ENCODE data around the gene CCDC120. TPM values are rescaled to one million over a fixed set of nuclear protein-coding genes. Genes with fewer than 3 reads are reported as not detected.

The CCDC120 gene
- 1 to 10 TPM; 1.2 to 5.1 (median 2.9) TPM for total RNA-seq

- intact Hi-C loops (cut with DNase I), result no loop called here
- H3K27me3 ChIP-seq, result no peaks in the 10 kb centered on the region
- peak within 1 kb of the TSS in 1 of 4 donors; percentile 30 for H3K4me3 ChIP-seq
- H3K36me3 ChIP-seq, result peaks cover 0 to 16% (median 4%) of the 10 kb centered on the region in 4 donors
- DNase-seq (ENCODE audit: extremely low spot score), result no peak
- peaks cover 0 to 8% (median 7%) of the 10 kb centered on the region in 4 donors for H3K4me1 ChIP-seq
- H3K27ac ChIP-seq (replicated peaks in 1 of 4), result peak within 1 kb of the TSS; percentile 23 to 46 (median 32)
- no peak for TF ChIP-seq EP300 (IDR thresholded peaks at IDR 0.05)
- WGBS, result 70% methylated on average over 5 of the region's 5 CpGs
- peaks cover 0 to 9% (median 0%) of the 10 kb centered on the region in 4 donors for H3K9me3 ChIP-seq
Measured at GRCh38 chrX:49058794-49059193, at the start of gene CCDC120. Gene CCDC120, plus strand, starts transcription at chrX:49058999. Its CDS starts 3,043 bp downstream, at chrX:49062042.

DNA sequence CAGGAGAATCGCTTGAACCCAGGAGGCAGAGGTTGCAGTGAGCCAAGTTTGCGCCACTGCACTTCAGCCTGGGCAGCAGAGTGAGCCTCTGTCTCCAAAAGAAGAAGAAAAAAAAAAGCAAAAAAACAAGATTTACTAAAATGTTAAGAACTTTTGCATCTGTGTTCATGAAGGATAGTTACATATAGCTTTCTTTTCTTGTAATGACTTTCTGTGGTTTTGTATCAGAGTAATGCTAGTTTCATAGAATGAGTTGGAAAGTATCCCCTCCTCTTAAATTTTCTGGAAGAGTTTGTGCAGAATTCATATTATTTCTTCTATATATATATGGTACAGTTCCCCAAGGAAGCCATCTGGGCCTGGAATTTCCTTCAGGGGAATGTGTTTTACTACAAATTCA is 39.7 kb upstream of the CCDC120 start:
- no peak for DNase-seq (ENCODE audit: extremely low spot score)
- no peaks in the 10 kb centered on the region for H3K36me3 ChIP-seq
- H3K27me3 ChIP-seq, result no peaks in the 10 kb centered on the region
- H3K27ac ChIP-seq (replicated peaks in 1 of 4), result no peak overlapping the region
- H3K4me1 ChIP-seq, result no peaks in the 10 kb centered on the region
- no peaks in the 10 kb centered on the region for H3K9me3 ChIP-seq
- TF ChIP-seq POLR2AphosphoS5 (IDR thresholded peaks at IDR 0.05), result no peak
- no peak for TF ChIP-seq CTCF (IDR thresholded peaks at IDR 0.05)
- no peak for TF ChIP-seq EP300 (IDR thresholded peaks at IDR 0.05)
- no peak for TF ChIP-seq POLR2A (IDR thresholded peaks at IDR 0.05; ENCODE audit: low read depth)
- intact Hi-C loops (cut with DNase I), result no loop called here
- no peak overlapping the region for H3K4me3 ChIP-seq
- 82% methylated on average over 2 of the region's 2 CpGs for WGBS

GRCh38 chrX:49019599-49020249 is 39.1 kb upstream of the CCDC120 start:
- intact Hi-C loops (cut with DNase I), result no loop called here
- TF ChIP-seq CTCF (IDR thresholded peaks at IDR 0.05) (no peak), EP300 (IDR thresholded peaks at IDR 0.05) (no peak), POLR2A (IDR thresholded peaks at IDR 0.05; ENCODE audit: low read depth) (no peak), POLR2AphosphoS5 (IDR thresholded peaks at IDR 0.05) (no peak)
- Histone ChIP-seq H3K36me3 (peaks cover 0 to 5% (median 0%) of the 10 kb centered on the region in 4 donors), H3K4me3 (no peak overlapping the region), H3K9me3 (no peaks in the 10 kb centered on the region), H3K4me1 (no peaks in the 10 kb centered on the region), H3K27ac (replicated peaks in 1 of 4) (no peak overlapping the region), H3K27me3 (no peaks in the 10 kb centered on the region)
- DNase-seq (ENCODE audit: extremely low spot score), result no peak
- 83% methylated on average over 7 of the region's 7 CpGs for WGBS

- 100% methylated on average over 3 of the region's 6 CpGs for WGBS
- Histone ChIP-seq H3K4me3 (no peak overlapping the region), H3K4me1 (peaks cover 0 to 20% (median 16%) of the 10 kb centered on the region in 4 donors), H3K9me3 (no peaks in the 10 kb centered on the region), H3K36me3 (peaks cover 6 to 64% (median 47%) of the 10 kb centered on the region in 4 donors), H3K27me3 (no peaks in the 10 kb centered on the region), H3K27ac (replicated peaks in 1 of 4) (no peak overlapping the region)
- intact Hi-C loops (cut with DNase I), result no loop called here
- TF ChIP-seq POLR2A (IDR thresholded peaks at IDR 0.05; ENCODE audit: low read depth), result no peak
- no peak for TF ChIP-seq POLR2AphosphoS5 (IDR thresholded peaks at IDR 0.05)
- no peak for TF ChIP-seq CTCF (IDR thresholded peaks at IDR 0.05)
- no peak for TF ChIP-seq EP300 (IDR thresholded peaks at IDR 0.05)
- no peak for DNase-seq (ENCODE audit: extremely low spot score)
Measured at GRCh38 chrX:49029876-49030275, 28.9 kb upstream of the CCDC120 start.

DNA sequence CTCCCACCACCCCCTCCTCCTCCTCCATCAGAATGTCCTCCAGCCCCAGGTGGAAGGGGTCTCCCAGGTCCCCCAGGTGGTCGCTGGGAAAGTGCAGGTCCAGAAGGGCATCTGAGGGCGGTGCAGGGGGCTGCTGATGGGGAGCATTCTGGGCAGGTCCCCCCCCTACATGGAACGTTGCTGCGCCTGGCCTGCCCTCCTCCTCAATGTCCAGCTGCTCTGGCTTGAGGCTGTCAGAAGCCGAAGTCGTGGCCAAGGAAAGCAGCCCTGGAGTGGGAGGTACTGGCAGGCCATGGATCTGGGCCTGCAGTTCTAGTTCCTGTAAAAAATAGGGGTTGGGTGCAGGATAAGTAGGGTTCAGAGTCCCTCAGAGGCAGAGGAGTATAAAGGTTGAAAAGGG is 28.5 kb upstream of the CCDC120 start:
- DNase-seq (ENCODE audit: extremely low spot score), result no peak
- Histone ChIP-seq H3K27ac (replicated peaks in 1 of 4) (no peak overlapping the region), H3K4me3 (no peak overlapping the region), H3K36me3 (peaks cover 6 to 64% (median 48%) of the 10 kb centered on the region in 4 donors), H3K27me3 (no peaks in the 10 kb centered on the region), H3K4me1 (peaks cover 0 to 20% (median 16%) of the 10 kb centered on the region in 4 donors), H3K9me3 (no peaks in the 10 kb centered on the region)
- intact Hi-C loops (cut with DNase I), result no loop called here
- TF ChIP-seq POLR2AphosphoS5 (IDR thresholded peaks at IDR 0.05) (no peak), CTCF (IDR thresholded peaks at IDR 0.05) (no peak), EP300 (IDR thresholded peaks at IDR 0.05) (no peak), POLR2A (IDR thresholded peaks at IDR 0.05; ENCODE audit: low read depth) (no peak)
- 67% methylated on average over 3 of the region's 6 CpGs for WGBS
